BJ (cell line): ENCODE results near the gene IL22RA2. TPM values are rescaled to one million over a fixed set of nuclear protein-coding genes. Genes with fewer than 3 reads are reported as not detected.
"Not testable (repeated sequence)": the region's sequence is repeated elsewhere in the genome, so short reads cannot be mapped to it uniquely, and the experiment has no call there.

Experiments
- CTCF ChIA-PET: fragments of 350-600 bp; formaldehyde crosslinking; extraction: SDS; loops from one replicate; lab custom pipeline; 2021; ENCODE audit warnings: antibody characterized with exemption, inconsistent platforms; lab: Yijun Ruan, JAX
- POLR2A ChIA-PET: fragments of 300-600 bp; sonication (Branson Sonifier 250); formaldehyde crosslinking; extraction: SDS; loops from one replicate; lab custom pipeline; 2021; ENCODE audit warnings: antibody characterized with exemption; lab: Charles Lee
- DNase-seq: peaks from one replicate; pipeline ENCODE4 v3.0.0-alpha.2; 2011; ENCODE audit warnings: low read depth
- H3K27me3 ChIP-seq: 2 replicates; pipeline ENCODE4 v1.6.0; 2011; ENCODE audit warnings: low read length; ENCODE audit not compliant: control insufficient read depth, insufficient read depth
- H3K36me3 ChIP-seq: 2 replicates; pipeline ENCODE4 v1.5.1; 2011; ENCODE audit warnings: low read length; ENCODE audit not compliant: control insufficient read depth, insufficient read depth
- H3K4me3 ChIP-seq: 2 replicates; pipeline ENCODE4 v1.5.1; 2011; ENCODE audit warnings: low read depth, mild to moderate bottlenecking, control low read depth, low read length
- polyA plus RNA-seq: library from polyadenylated mRNA; depleted of rRNA; stranded (reverse); fragments of >200 nt; gene quantifications from 2 replicates; pipeline ENCODE4 v1.2.3, GENCODE V29; 2011
- TF ChIP-seq, protein P1 (sequence below): IDR thresholded peaks from 2 replicates; pipeline ENCODE4 v1.5.1; 2011; ENCODE audit warnings: low read depth, mild to moderate bottlenecking, control low read depth, inconsistent platforms, low read length, moderate library complexity; ENCODE audit not compliant: insufficient read depth

The IL22RA2 gene
- polyA plus RNA-seq, 1 experiment: not detected

DNA sequence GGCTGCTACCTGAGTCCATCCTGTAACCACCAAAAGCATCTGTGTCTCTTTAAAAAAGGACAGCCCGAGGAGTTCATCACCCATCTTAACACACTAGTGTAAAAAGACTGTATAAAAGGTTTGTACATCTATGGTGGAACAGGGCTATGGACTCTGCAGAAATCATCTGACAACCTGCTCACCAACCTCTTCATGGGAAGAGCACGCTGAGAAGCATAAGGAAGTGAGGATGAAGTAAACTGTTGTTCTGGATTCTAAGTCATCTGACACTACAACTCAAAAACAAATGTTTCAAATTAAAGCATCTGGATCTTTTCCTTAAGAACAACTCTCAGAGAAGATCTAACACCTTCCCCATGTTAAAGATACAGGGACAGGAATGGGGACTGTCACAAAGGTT is 40.4 kb upstream of the IL22RA2 start:
- Histone ChIP-seq H3K36me3 (peaks cover 2% of the 10 kb centered on the region; the same call in 1 of the 2 replicates), H3K4me3 (no peak overlapping the region), H3K27me3 (no peaks in the 10 kb centered on the region)
- DNase-seq: no peak
- TF ChIP-seq, protein P1, sequence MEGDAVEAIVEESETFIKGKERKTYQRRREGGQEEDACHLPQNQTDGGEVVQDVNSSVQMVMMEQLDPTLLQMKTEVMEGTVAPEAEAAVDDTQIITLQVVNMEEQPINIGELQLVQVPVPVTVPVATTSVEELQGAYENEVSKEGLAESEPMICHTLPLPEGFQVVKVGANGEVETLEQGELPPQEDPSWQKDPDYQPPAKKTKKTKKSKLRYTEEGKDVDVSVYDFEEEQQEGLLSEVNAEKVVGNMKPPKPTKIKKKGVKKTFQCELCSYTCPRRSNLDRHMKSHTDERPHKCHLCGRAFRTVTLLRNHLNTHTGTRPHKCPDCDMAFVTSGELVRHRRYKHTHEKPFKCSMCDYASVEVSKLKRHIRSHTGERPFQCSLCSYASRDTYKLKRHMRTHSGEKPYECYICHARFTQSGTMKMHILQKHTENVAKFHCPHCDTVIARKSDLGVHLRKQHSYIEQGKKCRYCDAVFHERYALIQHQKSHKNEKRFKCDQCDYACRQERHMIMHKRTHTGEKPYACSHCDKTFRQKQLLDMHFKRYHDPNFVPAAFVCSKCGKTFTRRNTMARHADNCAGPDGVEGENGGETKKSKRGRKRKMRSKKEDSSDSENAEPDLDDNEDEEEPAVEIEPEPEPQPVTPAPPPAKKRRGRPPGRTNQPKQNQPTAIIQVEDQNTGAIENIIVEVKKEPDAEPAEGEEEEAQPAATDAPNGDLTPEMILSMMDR: no peak
- POLR2A ChIA-PET: no interaction called here
- CTCF ChIA-PET: interaction anchor here (1.0 kb wide), 1 partner anchor 68 kb away, joined by 3 read pairs; no protein-coding TSS in a partner anchor

DNA sequence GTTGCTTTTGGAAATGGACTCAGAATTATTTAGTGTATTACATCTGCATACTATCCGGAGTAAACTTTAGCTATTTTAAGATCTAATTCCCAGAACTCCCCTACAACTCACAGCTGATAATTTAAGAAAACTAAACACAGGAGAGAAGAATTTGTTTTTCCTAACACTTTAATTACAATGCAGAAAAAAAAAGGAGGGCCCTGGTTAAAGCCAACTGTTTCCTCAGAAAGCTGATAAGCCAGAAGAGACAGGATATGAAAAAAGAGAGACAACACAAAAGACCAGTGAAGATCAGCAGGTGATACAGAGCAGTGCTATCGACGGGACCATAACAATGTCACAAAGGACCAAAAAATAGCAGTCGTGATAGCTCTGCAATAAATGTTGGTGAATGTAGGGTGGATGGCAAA is 39.9 kb upstream of the IL22RA2 start:
- POLR2A ChIA-PET: no interaction called here
- Histone ChIP-seq H3K36me3 (peaks cover 2% of the 10 kb centered on the region; the same call in 1 of the 2 replicates), H3K4me3 (no peak overlapping the region), H3K27me3 (no peaks in the 10 kb centered on the region)
- CTCF ChIA-PET: interaction anchor here (1.0 kb wide), 2 partner anchors 21 to 68 kb away, joined by 3 read pairs; no protein-coding TSS in a partner anchor
- TF ChIP-seq, protein P1: no peak
- no peak for DNase-seq

DNA sequence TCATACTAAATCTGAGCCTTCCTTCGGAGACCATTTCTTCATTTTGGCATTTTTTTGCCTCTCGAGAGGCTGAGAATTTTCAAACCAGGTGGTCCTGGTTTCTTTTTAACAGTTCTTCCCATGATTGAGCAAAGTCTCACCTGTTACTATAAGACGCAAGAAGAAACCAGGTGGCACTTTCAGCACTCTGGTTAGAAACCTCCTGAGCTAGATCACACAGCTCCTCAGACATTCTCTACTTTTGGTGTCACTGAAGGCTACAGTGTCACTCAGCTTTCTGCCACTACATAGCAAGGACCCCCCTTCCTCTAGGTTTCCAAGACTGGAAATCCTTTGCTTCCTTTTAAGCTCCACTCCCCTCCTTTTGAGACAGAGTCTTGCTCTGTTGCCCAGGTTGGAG is 38.5 kb upstream of the IL22RA2 start:
- CTCF ChIA-PET: no interaction called here
- H3K36me3 ChIP-seq: peaks cover 2% of the 10 kb centered on the region; the same call in 1 of the 2 replicates
- TF ChIP-seq, protein P1: no peak
- DNase-seq: no peak
- H3K27me3 ChIP-seq: no peaks in the 10 kb centered on the region
- POLR2A ChIA-PET: no interaction called here
- H3K4me3 ChIP-seq: no peak overlapping the region

DNA sequence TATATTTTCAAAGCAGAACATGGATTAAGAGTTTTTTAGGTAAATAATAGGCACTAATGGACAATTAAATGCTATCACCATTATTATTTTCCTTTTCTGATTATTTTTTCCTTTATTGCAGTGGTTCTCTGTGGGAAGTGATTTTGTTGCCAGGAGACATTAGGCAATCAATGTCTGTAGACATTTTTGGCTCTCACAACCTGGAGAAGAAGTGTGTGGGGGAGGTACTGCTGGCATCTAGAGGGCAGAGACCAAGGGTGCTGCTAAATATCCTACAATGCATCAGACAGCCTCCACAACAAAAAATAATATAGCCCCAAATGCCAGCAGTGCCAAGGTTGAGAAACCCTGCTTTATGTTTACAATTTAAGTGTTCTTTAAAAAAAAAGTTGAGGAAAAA is 37.5 kb upstream of the IL22RA2 start:
- ChIA-PET CTCF (no interaction called here), POLR2A (no interaction called here)
- no peak for DNase-seq
- Histone ChIP-seq H3K27me3 (no peaks in the 10 kb centered on the region), H3K36me3 (peaks cover 2% of the 10 kb centered on the region; the same call in 1 of the 2 replicates), H3K4me3 (no peak overlapping the region)
- TF ChIP-seq, protein P1: no peak

DNA sequence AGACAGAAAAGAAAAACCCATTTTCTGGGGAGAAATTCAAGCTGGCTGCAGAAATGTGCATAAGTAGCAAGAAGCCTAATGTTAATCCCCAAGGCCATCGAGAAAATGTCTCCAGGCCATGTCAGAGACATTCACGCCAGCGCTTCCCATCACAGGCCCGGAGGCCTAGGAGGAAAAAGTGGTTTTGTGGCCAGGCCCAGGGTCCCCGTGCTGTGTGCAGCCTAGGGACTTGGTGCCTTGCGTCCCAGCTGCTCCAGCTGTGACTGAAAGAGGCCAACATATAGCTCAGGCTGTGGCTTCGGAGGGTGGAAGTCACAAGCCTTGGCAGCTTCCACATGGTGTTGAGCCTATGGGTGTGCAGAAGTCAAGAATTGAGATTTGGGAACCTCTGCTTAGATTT is 34.8 kb upstream of the IL22RA2 start:
- TF ChIP-seq, protein P1: no peak
- no peak for DNase-seq
- POLR2A ChIA-PET: no interaction called here
- H3K36me3 ChIP-seq: peaks cover 2% of the 10 kb centered on the region; the same call in 1 of the 2 replicates
- H3K27me3 ChIP-seq: no peaks in the 10 kb centered on the region
- CTCF ChIA-PET: interaction anchor here (1.1 kb wide), 1 partner anchor 10 kb away, joined by 3 read pairs; no protein-coding TSS in a partner anchor
- no peak overlapping the region for H3K4me3 ChIP-seq

DNA sequence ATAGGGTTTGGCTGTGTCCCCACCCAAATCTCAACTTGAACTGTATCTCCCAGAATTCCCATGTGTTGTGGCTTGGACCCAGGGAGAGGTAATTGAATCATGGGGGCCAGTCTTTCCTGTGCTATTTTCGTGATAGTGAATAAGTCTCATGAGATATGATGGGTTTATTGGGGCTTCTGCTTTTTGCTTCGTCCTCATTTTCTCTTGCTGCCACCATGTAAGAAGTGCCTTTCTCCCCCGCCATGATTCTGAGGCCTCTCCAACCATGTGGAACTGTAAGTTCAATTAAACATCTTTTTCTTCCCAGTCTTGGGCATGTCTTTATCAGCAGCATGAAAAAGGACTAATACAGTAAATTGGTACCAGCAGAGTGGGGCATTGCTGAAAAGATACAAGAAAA is 34.0 kb upstream of the IL22RA2 start:
- H3K27me3 ChIP-seq, POLR2A ChIA-PET, CTCF ChIA-PET, H3K36me3 ChIP-seq, H3K4me3 ChIP-seq, DNase-seq: not testable (repeated sequence)
